Endothelial cell of umbilical vein (primary cell): Measurements from ENCODE around the gene RANBP1. TPM values are rescaled to one million over a fixed set of nuclear protein-coding genes. Genes with fewer than 3 reads are reported as not detected.

Experiments used
- BruUV-seq: library from RNA; stranded (reverse); fragments of 400-500 nt; replicated peaks from 2 replicates; lab custom pipeline; 2021; lab: Mats Ljungman, UMichigan
- CTCF ChIA-PET: fragments of 300-600, 350-600 bp; sonication (Branson Sonifier 250); formaldehyde crosslinking; loops from one replicate; lab custom pipeline; 2021; ENCODE audit warnings: antibody characterized with exemption, inconsistent platforms; lab: Charles Lee
- POLR2A ChIA-PET: fragments of 300-600, 350-600 bp; sonication (Branson Sonifier 250); formaldehyde crosslinking; loops from one replicate; lab custom pipeline; 2021; ENCODE audit warnings: antibody characterized with exemption, inconsistent platforms; lab: Charles Lee
- DNase-seq: peaks from one replicate; pipeline ENCODE4 v3.0.0-alpha.2; 2011; ENCODE audit warnings: low read depth, low spot score
- FAIRE-seq: peaks from 2 replicates; lab custom pipeline; 2011; peaks lifted over from hg19 to GRCh38; lab: Jason Lieb, UNC
- H2AFZ ChIP-seq: 2 replicates; pipeline ENCODE4 v1.6.0; 2012; ENCODE audit warnings: low read depth, low read length, control low read depth, inconsistent platforms
- H3K27ac ChIP-seq: 2 replicates; pipeline ENCODE4 v1.5.1; 2011; ENCODE audit warnings: low read depth, mild to moderate bottlenecking, control low read depth, low read length, moderate library complexity; ENCODE audit not compliant: insufficient read depth
- H3K27me3 ChIP-seq, 2 experiments: 2 replicates each; pipeline versions ENCODE4 v1.6.0 to v1.6.1; 2011; ENCODE audit warnings: low read length in 2 of 2, mixed read lengths in 1 of 2; ENCODE audit not compliant: control insufficient read depth in 2 of 2, insufficient read depth in 2 of 2
- H3K36me3 ChIP-seq, 2 experiments: 2 replicates in 1 of 2; 3 replicates in 1 of 2; pipeline ENCODE4 v1.5.1; 2011; ENCODE audit warnings: low read length in 2 of 2, mild to moderate bottlenecking in 1 of 2, moderate library complexity in 1 of 2; ENCODE audit not compliant: control insufficient read depth in 2 of 2, insufficient read depth in 2 of 2; ENCODE audit errors: extremely low read depth in 1 of 2
- H3K4me1 ChIP-seq: 3 replicates; pipeline ENCODE4 v1.5.1; 2011; ENCODE audit warnings: mild to moderate bottlenecking, low read length; ENCODE audit not compliant: control insufficient read depth, insufficient read depth; ENCODE audit errors: extremely low read depth
- H3K4me2 ChIP-seq: 2 replicates; pipeline ENCODE4 v1.6.1; 2011; ENCODE audit warnings: low read length, control low read depth, mixed read lengths; ENCODE audit not compliant: insufficient read depth
- H3K4me3 ChIP-seq, 3 experiments: fragments of 200-600 bp in 1 of 3; sonication (generic), shearing (Covaris generic) in 1 of 3; replicated peaks in 1 of 3; 2 replicates each; pipeline ENCODE4 v1.5.1; 2011 to 2016; ENCODE audit warnings: control low read depth in 3 of 3, low read length in 3 of 3, mild to moderate bottlenecking in 2 of 3, inconsistent platforms in 1 of 3, low read depth in 1 of 3, moderate library complexity in 1 of 3; ENCODE audit not compliant: insufficient read depth in 1 of 3
- H3K79me2 ChIP-seq: 2 replicates; pipeline ENCODE4 v1.6.0; 2012; ENCODE audit warnings: low read length, inconsistent platforms; ENCODE audit not compliant: control insufficient read depth, insufficient read depth
- H3K9ac ChIP-seq: replicated peaks from 2 replicates; pipeline ENCODE3; 2011; ENCODE audit warnings: low read length, control low read depth; ENCODE audit not compliant: insufficient read depth; ENCODE audit errors: extremely low read depth
- H3K9me1 ChIP-seq: replicated peaks from 3 replicates; pipeline ENCODE4 v1.6.0; 2011; ENCODE audit warnings: mild to moderate bottlenecking, low read length; ENCODE audit not compliant: control insufficient read depth, insufficient read depth; ENCODE audit errors: extremely low read depth
- H3K9me3 ChIP-seq: replicated peaks from 2 replicates; pipeline ENCODE4 v1.5.1; 2012; ENCODE audit warnings: low read length, inconsistent platforms; ENCODE audit not compliant: control insufficient read depth, insufficient read depth
- H4K20me1 ChIP-seq: replicated peaks from 2 replicates; pipeline ENCODE3; 2011; ENCODE audit warnings: mild to moderate bottlenecking, low read length; ENCODE audit not compliant: control insufficient read depth, insufficient read depth; ENCODE audit errors: extremely low read depth
- EZH2 ChIP-seq: IDR thresholded peaks from 2 replicates; pipeline ENCODE4 v1.6.1; 2012; ENCODE audit warnings: borderline replicate concordance, low read depth, mild to moderate bottlenecking, moderate library complexity, low read length, inconsistent platforms; ENCODE audit not compliant: severe bottlenecking
- FOS ChIP-seq: IDR thresholded peaks from 2 replicates; pipeline ENCODE4 v1.6.1; 2011; ENCODE audit warnings: mild to moderate bottlenecking, low read length, moderate library complexity, borderline replicate concordance; ENCODE audit not compliant: insufficient read depth
- GATA2 ChIP-seq: IDR thresholded peaks from 2 replicates; pipeline ENCODE4 v1.7.0; 2011; ENCODE audit warnings: low read depth, mild to moderate bottlenecking, moderate library complexity, mixed read lengths, low read length; ENCODE audit not compliant: insufficient read length, insufficient read depth
- JUN ChIP-seq: IDR thresholded peaks from 2 replicates; pipeline ENCODE4 v1.6.1; 2011; ENCODE audit warnings: borderline replicate concordance, low read depth; ENCODE audit not compliant: insufficient read length, insufficient read depth
- MAX ChIP-seq: IDR thresholded peaks from 2 replicates; pipeline ENCODE4 v1.6.1; 2011; ENCODE audit not compliant: insufficient read depth, insufficient read length
- MYC ChIP-seq: IDR thresholded peaks from one replicate; pipeline ENCODE4 v1.6.1; 2011; ENCODE audit warnings: mild to moderate bottlenecking, low read depth, low read length
- POLR2A ChIP-seq: IDR thresholded peaks from 2 replicates; pipeline ENCODE4 v1.6.1; 2012; ENCODE audit warnings: low read depth, mild to moderate bottlenecking, control low read depth, low read length
- POLR2AphosphoS5 ChIP-seq: IDR thresholded peaks from 2 replicates; pipeline ENCODE4 v1.6.1; 2012; ENCODE audit warnings: low read depth, mild to moderate bottlenecking, control low read depth, low read length, moderate library complexity; ENCODE audit not compliant: insufficient read depth
- dilution Hi-C: fragments of 300-500 bp; cut with MboI; formaldehyde crosslinking; loops from one replicate; pipeline ENCODE4 v1.15.0; 2019; ENCODE audit warnings: low sequenced_read_pairs; ENCODE audit not compliant: extremely low pct_ligation_motif_present
- intact Hi-C: fragments of 100-400 bp; cut with micrococcal nuclease; formaldehyde crosslinking; loops from one replicate; pipeline ENCODE4 v1.10.0; 2022
- polyA plus RNA-seq, 4 experiments: library from polyadenylated mRNA; depleted of rRNA in 3 of 4; stranded (reverse) in 3 of 4; unstranded in 1 of 4; fragments of >200 nt; gene quantifications; 2 replicates each; pipeline versions ENCODE4 v1.2.1 to v1.2.3, GENCODE V29; 2011 to 2012; ENCODE audit warnings: missing spikeins in 1 of 4
- total RNA-seq: library from RNA; stranded (reverse); gene quantifications from 2 replicates; pipeline ENCODE4 v1.2.3, GENCODE V29; 2021

RANBP1 gene
- total and polyA plus RNA-seq, 2 donors (not counting 3 experiments of a cell fraction or from before 2014, with no cell fraction given): 228 to 247 TPM

- ChIA-PET CTCF (no interaction called here), POLR2A (no interaction called here)
- no peak overlapping the region for H3K4me3 ChIP-seq
- no TSS peak for BruUV-seq
- FAIRE-seq (no peak), DNase-seq (no peak)
- no peaks in the 10 kb centered on the region for H4K20me1 ChIP-seq
- peaks cover 45 to 46% of the 10 kb centered on the region in 2 experiments for H3K36me3 ChIP-seq
- H3K79me2 ChIP-seq: peaks cover 50% of the 10 kb centered on the region
- H2AFZ ChIP-seq: no peak overlapping the region
- no peaks in the 10 kb centered on the region for H3K4me1 ChIP-seq
- H3K9me1 ChIP-seq: no peaks in the 10 kb centered on the region
- H3K9ac ChIP-seq: no peak overlapping the region
- H3K4me2 ChIP-seq: no peak overlapping the region
- dilution Hi-C loops (no loop called here), intact Hi-C loops (no loop called here)
- no peaks in the 10 kb centered on the region for H3K27me3 ChIP-seq
- no peaks in the 10 kb centered on the region for H3K9me3 ChIP-seq
- H3K27ac ChIP-seq: no peak overlapping the region
- no peak for TF ChIP-seq GATA2
- TF ChIP-seq JUN: no peak
- TF ChIP-seq FOS: no peak
- TF ChIP-seq EZH2: no peak
- no peak for TF ChIP-seq POLR2AphosphoS5
Observed at GRCh38 chr22:20099099-20099711, 16.7 kb upstream of the RANBP1 start.

GRCh38 chr22:20101638-20102037, 14.3 kb upstream of the RANBP1 start:
- ChIA-PET CTCF (interaction anchor here (1.1 kb wide), 1 partner anchor 139 kb away, joined by 3 read pairs; no protein-coding TSS in a partner anchor), POLR2A (interaction anchor here (0.7 kb wide), 1 partner anchor 9 kb away, joined by 3 read pairs; no protein-coding TSS in a partner anchor)
- H3K9ac ChIP-seq: no peak overlapping the region
- no peaks in the 10 kb centered on the region for H3K9me1 ChIP-seq
- no peak overlapping the region for H3K4me3 ChIP-seq
- H3K27ac ChIP-seq: no peak overlapping the region
- dilution Hi-C loops: no loop called here
- peaks cover 51% of the 10 kb centered on the region for H3K79me2 ChIP-seq
- H3K36me3 ChIP-seq: peaks cover 35 to 54% of the 10 kb centered on the region in 2 experiments
- no peak overlapping the region for H2AFZ ChIP-seq
- no peaks in the 10 kb centered on the region for H3K9me3 ChIP-seq
- TF ChIP-seq POLR2A (no peak), JUN (no peak), POLR2AphosphoS5 (no peak), MYC (no peak), GATA2 (no peak), EZH2 (no peak), MAX (no peak)
- no peak for FAIRE-seq
- intact Hi-C loops: no loop called here
- no peaks in the 10 kb centered on the region for H3K4me1 ChIP-seq
- no peaks in the 10 kb centered on the region for H4K20me1 ChIP-seq
- DNase-seq: no peak
- BruUV-seq: no TSS peak
- H3K27me3 ChIP-seq: no peaks in the 10 kb centered on the region
- no peak overlapping the region for H3K4me2 ChIP-seq
